Endothelial cell of umbilical vein (primary cell): Measurements from ENCODE around the gene B3GNT3. TPM values are rescaled to one million over a fixed set of nuclear protein-coding genes. Genes with fewer than 3 reads are reported as not detected.

Source experiments
- BruUV-seq: library from RNA; stranded (reverse); fragments of 400-500 nt; replicated peaks from 2 replicates; lab custom pipeline; 2021; lab: Mats Ljungman, UMichigan
- CTCF ChIA-PET: fragments of 300-600, 350-600 bp; sonication (Branson Sonifier 250); formaldehyde crosslinking; loops from one replicate; lab custom pipeline; 2021; ENCODE audit warnings: antibody characterized with exemption, inconsistent platforms; lab: Charles Lee
- POLR2A ChIA-PET: fragments of 300-600, 350-600 bp; sonication (Branson Sonifier 250); formaldehyde crosslinking; loops from one replicate; lab custom pipeline; 2021; ENCODE audit warnings: antibody characterized with exemption, inconsistent platforms; lab: Charles Lee
- DNase-seq: peaks from one replicate; pipeline ENCODE4 v3.0.0-alpha.2; 2011; ENCODE audit warnings: low read depth, low spot score
- FAIRE-seq: peaks from 2 replicates; lab custom pipeline; 2011; peaks lifted over from hg19 to GRCh38; lab: Jason Lieb, UNC
- H2AFZ ChIP-seq: 2 replicates; pipeline ENCODE4 v1.6.0; 2012; ENCODE audit warnings: low read depth, low read length, control low read depth, inconsistent platforms
- H3K27ac ChIP-seq: 2 replicates; pipeline ENCODE4 v1.5.1; 2011; ENCODE audit warnings: low read depth, mild to moderate bottlenecking, control low read depth, low read length, moderate library complexity; ENCODE audit not compliant: insufficient read depth
- H3K27me3 ChIP-seq, 2 experiments: 2 replicates each; pipeline versions ENCODE4 v1.6.0 to v1.6.1; 2011; ENCODE audit warnings: low read length in 2 of 2, mixed read lengths in 1 of 2; ENCODE audit not compliant: control insufficient read depth in 2 of 2, insufficient read depth in 2 of 2
- H3K36me3 ChIP-seq, 2 experiments: 2 replicates in 1 of 2; 3 replicates in 1 of 2; pipeline ENCODE4 v1.5.1; 2011; ENCODE audit warnings: low read length in 2 of 2, mild to moderate bottlenecking in 1 of 2, moderate library complexity in 1 of 2; ENCODE audit not compliant: control insufficient read depth in 2 of 2, insufficient read depth in 2 of 2; ENCODE audit errors: extremely low read depth in 1 of 2
- H3K4me1 ChIP-seq: 3 replicates; pipeline ENCODE4 v1.5.1; 2011; ENCODE audit warnings: mild to moderate bottlenecking, low read length; ENCODE audit not compliant: control insufficient read depth, insufficient read depth; ENCODE audit errors: extremely low read depth
- H3K4me2 ChIP-seq: 2 replicates; pipeline ENCODE4 v1.6.1; 2011; ENCODE audit warnings: low read length, control low read depth, mixed read lengths; ENCODE audit not compliant: insufficient read depth
- H3K4me3 ChIP-seq, 3 experiments: fragments of 200-600 bp in 1 of 3; sonication (generic), shearing (Covaris generic) in 1 of 3; replicated peaks in 1 of 3; 2 replicates each; pipeline ENCODE4 v1.5.1; 2011 to 2016; ENCODE audit warnings: control low read depth in 3 of 3, low read length in 3 of 3, mild to moderate bottlenecking in 2 of 3, inconsistent platforms in 1 of 3, low read depth in 1 of 3, moderate library complexity in 1 of 3; ENCODE audit not compliant: insufficient read depth in 1 of 3
- H3K79me2 ChIP-seq: 2 replicates; pipeline ENCODE4 v1.6.0; 2012; ENCODE audit warnings: low read length, inconsistent platforms; ENCODE audit not compliant: control insufficient read depth, insufficient read depth
- H3K9ac ChIP-seq: replicated peaks from 2 replicates; pipeline ENCODE3; 2011; ENCODE audit warnings: low read length, control low read depth; ENCODE audit not compliant: insufficient read depth; ENCODE audit errors: extremely low read depth
- H3K9me1 ChIP-seq: replicated peaks from 3 replicates; pipeline ENCODE4 v1.6.0; 2011; ENCODE audit warnings: mild to moderate bottlenecking, low read length; ENCODE audit not compliant: control insufficient read depth, insufficient read depth; ENCODE audit errors: extremely low read depth
- H3K9me3 ChIP-seq: replicated peaks from 2 replicates; pipeline ENCODE4 v1.5.1; 2012; ENCODE audit warnings: low read length, inconsistent platforms; ENCODE audit not compliant: control insufficient read depth, insufficient read depth
- H4K20me1 ChIP-seq: replicated peaks from 2 replicates; pipeline ENCODE3; 2011; ENCODE audit warnings: mild to moderate bottlenecking, low read length; ENCODE audit not compliant: control insufficient read depth, insufficient read depth; ENCODE audit errors: extremely low read depth
- CTCF ChIP-seq, 2 donors: IDR thresholded peaks; 1 replicate in 1 of 2; 2 replicates in 1 of 2; pipeline ENCODE4 v1.5.1; 2011; ENCODE audit warnings: low read length in 2 of 2, mild to moderate bottlenecking in 2 of 2, moderate library complexity in 2 of 2, control low read depth in 1 of 2, inconsistent platforms in 1 of 2, low read depth in 1 of 2; ENCODE audit not compliant: insufficient read depth in 1 of 2; ENCODE audit errors: extremely low read depth in 1 of 2
- EZH2 ChIP-seq: IDR thresholded peaks from 2 replicates; pipeline ENCODE4 v1.6.1; 2012; ENCODE audit warnings: borderline replicate concordance, low read depth, mild to moderate bottlenecking, moderate library complexity, low read length, inconsistent platforms; ENCODE audit not compliant: severe bottlenecking
- FOS ChIP-seq: IDR thresholded peaks from 2 replicates; pipeline ENCODE4 v1.6.1; 2011; ENCODE audit warnings: mild to moderate bottlenecking, low read length, moderate library complexity, borderline replicate concordance; ENCODE audit not compliant: insufficient read depth
- GATA2 ChIP-seq: IDR thresholded peaks from 2 replicates; pipeline ENCODE4 v1.7.0; 2011; ENCODE audit warnings: low read depth, mild to moderate bottlenecking, moderate library complexity, mixed read lengths, low read length; ENCODE audit not compliant: insufficient read length, insufficient read depth
- JUN ChIP-seq: IDR thresholded peaks from 2 replicates; pipeline ENCODE4 v1.6.1; 2011; ENCODE audit warnings: borderline replicate concordance, low read depth; ENCODE audit not compliant: insufficient read length, insufficient read depth
- MAX ChIP-seq: IDR thresholded peaks from 2 replicates; pipeline ENCODE4 v1.6.1; 2011; ENCODE audit not compliant: insufficient read depth, insufficient read length
- MYC ChIP-seq: IDR thresholded peaks from one replicate; pipeline ENCODE4 v1.6.1; 2011; ENCODE audit warnings: mild to moderate bottlenecking, low read depth, low read length
- POLR2A ChIP-seq: IDR thresholded peaks from 2 replicates; pipeline ENCODE4 v1.6.1; 2012; ENCODE audit warnings: low read depth, mild to moderate bottlenecking, control low read depth, low read length
- POLR2AphosphoS5 ChIP-seq: IDR thresholded peaks from 2 replicates; pipeline ENCODE4 v1.6.1; 2012; ENCODE audit warnings: low read depth, mild to moderate bottlenecking, control low read depth, low read length, moderate library complexity; ENCODE audit not compliant: insufficient read depth
- dilution Hi-C: fragments of 300-500 bp; cut with MboI; formaldehyde crosslinking; loops from one replicate; pipeline ENCODE4 v1.15.0; 2019; ENCODE audit warnings: low sequenced_read_pairs; ENCODE audit not compliant: extremely low pct_ligation_motif_present
- intact Hi-C: fragments of 100-400 bp; cut with micrococcal nuclease; formaldehyde crosslinking; loops from one replicate; pipeline ENCODE4 v1.10.0; 2022
- polyA plus RNA-seq, 4 experiments: library from polyadenylated mRNA; depleted of rRNA in 3 of 4; stranded (reverse) in 3 of 4; unstranded in 1 of 4; fragments of >200 nt; gene quantifications; 2 replicates each; pipeline versions ENCODE4 v1.2.1 to v1.2.3, GENCODE V29; 2011 to 2012; ENCODE audit warnings: missing spikeins in 1 of 4
- total RNA-seq: library from RNA; stranded (reverse); gene quantifications from 2 replicates; pipeline ENCODE4 v1.2.3, GENCODE V29; 2021

B3GNT3 gene
- total and polyA plus RNA-seq, 2 donors (not counting 3 experiments of a cell fraction or from before 2014, with no cell fraction given), result 0.10 TPM; not detected in 1

DNA sequence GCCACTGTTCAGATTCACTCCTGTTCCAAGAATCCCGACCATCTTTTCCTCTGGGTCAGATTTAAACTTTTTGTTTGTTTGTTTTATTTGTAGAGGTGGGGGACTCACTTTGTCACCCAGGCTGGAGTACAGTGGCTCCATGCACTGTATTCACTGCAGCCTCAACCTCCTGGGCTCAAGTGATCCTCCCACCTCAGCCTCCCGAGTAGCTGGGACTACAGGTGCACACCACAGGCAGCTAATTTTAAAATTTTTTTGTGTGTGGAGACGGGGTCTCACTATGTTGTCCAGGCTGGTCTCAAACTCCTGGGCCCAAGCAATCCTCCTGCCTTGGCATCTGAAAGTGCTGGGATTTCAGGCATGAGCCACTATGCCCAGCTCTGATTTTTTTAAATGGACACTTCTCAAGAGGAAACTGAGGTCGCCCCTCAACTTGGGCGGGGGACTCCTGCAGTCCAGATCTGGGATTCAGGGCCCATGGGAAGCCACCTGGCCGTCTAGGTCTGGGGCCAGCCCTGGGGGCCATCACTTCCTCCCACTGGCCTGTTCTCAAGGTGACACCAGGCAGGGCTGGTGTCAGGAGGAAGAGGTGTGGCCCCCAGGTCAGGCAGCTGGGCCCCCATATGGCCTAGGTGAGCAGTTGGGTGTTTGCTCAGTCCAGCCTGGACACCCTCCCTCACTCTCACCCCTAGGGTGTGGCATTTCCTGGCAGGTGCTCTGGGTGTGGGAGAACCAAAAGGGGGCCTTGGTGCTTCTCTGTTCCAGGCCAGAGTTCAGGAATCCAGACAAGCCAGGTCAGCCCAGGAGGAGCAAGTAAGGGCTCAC is 1.3 kb downstream of the B3GNT3 start:
- Histone ChIP-seq H3K27ac (no peak overlapping the region), H3K4me1 (peaks cover 3% of the 10 kb centered on the region), H2AFZ (no peak overlapping the region), H3K27me3 (peaks cover 13 to 14% of the 10 kb centered on the region in 2 experiments), H3K36me3 (no peaks in the 10 kb centered on the region), H4K20me1 (no peaks in the 10 kb centered on the region), H3K4me3 (no peak overlapping the region), H3K9me3 (no peaks in the 10 kb centered on the region), H3K4me2 (no peak overlapping the region), H3K9ac (no peak overlapping the region), H3K9me1 (no peaks in the 10 kb centered on the region), H3K79me2 (no peaks in the 10 kb centered on the region)
- dilution Hi-C loops (no loop called here), intact Hi-C loops (no loop called here)
- FAIRE-seq (no peak), DNase-seq (no peak)
- ChIA-PET POLR2A (interaction anchor here (0.6 kb wide), 1 partner anchor 57 kb away, joined by 3 read pairs; no protein-coding TSS in a partner anchor), CTCF (interaction anchor here (0.6 to 1.2 kb wide), 4 partner anchors 8 to 59 kb away, joined by 3 read pairs; no protein-coding TSS in a partner anchor)
- no TSS peak for BruUV-seq
- no peak for TF ChIP-seq POLR2A
- no peak for TF ChIP-seq MYC
- no peak for TF ChIP-seq CTCF (IDR thresholded peaks at IDR 0.05; ENCODE audit: extremely low read depth in 1 of 2, insufficient read depth in 1 of 2, low read depth in 1 of 2, low read length in 2 of 2)
- no peak for TF ChIP-seq EZH2
- TF ChIP-seq FOS, result no peak
- no peak for TF ChIP-seq POLR2AphosphoS5
- TF ChIP-seq GATA2, result no peak
- no peak for TF ChIP-seq JUN
- TF ChIP-seq MAX, result no peak
